Stimulated activated CD8-positive, alpha-beta memory T cell treated with anti-CD3 and anti-CD28 coated beads, Interleukin-4, amount 100 ng/mL, for 48 hours (primary cell): ENCODE results near the gene JAKMIP3.

Experiments
- DNase-seq: peaks from one replicate; pipeline ENCODE4 v3.0.0-alpha.2; 2020

The JAKMIP3 gene

GRCh38 chr10:132065491-132066105 lies at the start of gene JAKMIP3:
TSS of gene JAKMIP3 (plus strand) at chr10:132065946. CDS start at chr10:132104809, 38,863 bp downstream.
- no peak for DNase-seq

- DNase-seq, result no peak
These were observed 49.2 kb upstream of the JAKMIP3 start for GRCh38 chr10:132016514-132016913.

GRCh38 chr10:132018446-132018845 lies 47.3 kb upstream of the JAKMIP3 start:
- no peak for DNase-seq

GRCh38 chr10:132019366-132019765 lies 46.4 kb upstream of the JAKMIP3 start:
- no peak for DNase-seq

- DNase-seq, result no peak
These were observed 45.3 kb upstream of the JAKMIP3 start for GRCh38 chr10:132020456-132020855.

GRCh38 chr10:132021046-132021445 lies 44.7 kb upstream of the JAKMIP3 start:
- DNase-seq, result no peak

- DNase-seq, result no peak
These were observed 44.1 kb upstream of the JAKMIP3 start for GRCh38 chr10:132021504-132022143.

GRCh38 chr10:132022241-132022640 lies 43.5 kb upstream of the JAKMIP3 start:
- DNase-seq, result no peak

- peak; percentile 90 for DNase-seq
These were observed 42.5 kb upstream of the JAKMIP3 start for GRCh38 chr10:132023092-132023811.

- no peak for DNase-seq
These were observed 38.2 kb upstream of the JAKMIP3 start for GRCh38 chr10:132027423-132027983.

- no peak for DNase-seq
These were observed 37.0 kb upstream of the JAKMIP3 start for GRCh38 chr10:132028706-132029105.

- no peak for DNase-seq
These were observed 34.8 kb upstream of the JAKMIP3 start for GRCh38 chr10:132030898-132031463.

- DNase-seq, result no peak
These were observed 32.1 kb upstream of the JAKMIP3 start for GRCh38 chr10:132033632-132034031.

- DNase-seq, result no peak
These were observed 30.3 kb upstream of the JAKMIP3 start for GRCh38 chr10:132035476-132035875.

- DNase-seq, result no peak
These were observed 29.4 kb upstream of the JAKMIP3 start for GRCh38 chr10:132036153-132036886.

- DNase-seq, result no peak
These were observed 28.7 kb upstream of the JAKMIP3 start for GRCh38 chr10:132036887-132037675.

GRCh38 chr10:132037676-132037975 lies 28.1 kb upstream of the JAKMIP3 start:
- no peak for DNase-seq

- no peak for DNase-seq
These were observed 26.4 kb upstream of the JAKMIP3 start for GRCh38 chr10:132039371-132039770.

- DNase-seq, result no peak
These were observed 25.7 kb upstream of the JAKMIP3 start for GRCh38 chr10:132040046-132040445.

- no peak for DNase-seq
These were observed 24.4 kb upstream of the JAKMIP3 start for GRCh38 chr10:132041340-132041739.

GRCh38 chr10:132043861-132044695 lies 21.7 kb upstream of the JAKMIP3 start:
- no peak for DNase-seq
